ENCODE measurements around the gene SUMO3.

DNA sequence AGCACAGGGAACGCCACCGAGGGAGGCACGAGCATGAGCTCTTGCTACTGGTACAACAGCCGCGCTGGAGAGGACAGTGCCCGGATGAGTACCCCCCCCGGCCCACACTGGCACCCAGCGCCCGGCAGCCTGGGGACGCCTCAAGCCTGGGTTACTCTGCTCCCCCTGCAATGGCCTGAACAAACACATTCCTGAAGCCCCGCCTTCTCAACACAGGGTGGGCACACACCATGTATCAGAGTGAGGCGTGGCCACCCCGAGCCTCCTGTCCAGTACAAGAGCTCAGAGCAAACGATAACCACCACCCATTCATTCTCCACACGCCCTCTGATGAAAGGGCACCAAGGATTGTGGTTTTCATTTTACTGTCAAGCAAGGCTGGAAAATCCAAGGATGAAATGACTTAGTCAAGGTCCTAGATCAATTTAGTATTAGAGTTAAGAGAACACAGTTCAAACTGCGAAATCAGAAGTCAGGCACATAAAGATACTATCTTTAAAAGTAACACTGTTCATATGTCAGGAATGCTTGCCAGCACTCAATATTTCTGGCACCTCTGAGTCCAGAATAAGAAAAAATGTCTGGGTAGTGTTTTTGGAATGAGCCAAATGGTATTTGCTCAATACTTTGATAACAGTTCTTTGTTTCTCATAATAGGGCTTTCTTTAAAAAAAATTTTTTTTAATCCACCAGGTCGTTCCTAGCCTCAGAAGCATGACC, 38.3 kb downstream of the SUMO3 start:
- TF ChIP-seq, protein P1, sequence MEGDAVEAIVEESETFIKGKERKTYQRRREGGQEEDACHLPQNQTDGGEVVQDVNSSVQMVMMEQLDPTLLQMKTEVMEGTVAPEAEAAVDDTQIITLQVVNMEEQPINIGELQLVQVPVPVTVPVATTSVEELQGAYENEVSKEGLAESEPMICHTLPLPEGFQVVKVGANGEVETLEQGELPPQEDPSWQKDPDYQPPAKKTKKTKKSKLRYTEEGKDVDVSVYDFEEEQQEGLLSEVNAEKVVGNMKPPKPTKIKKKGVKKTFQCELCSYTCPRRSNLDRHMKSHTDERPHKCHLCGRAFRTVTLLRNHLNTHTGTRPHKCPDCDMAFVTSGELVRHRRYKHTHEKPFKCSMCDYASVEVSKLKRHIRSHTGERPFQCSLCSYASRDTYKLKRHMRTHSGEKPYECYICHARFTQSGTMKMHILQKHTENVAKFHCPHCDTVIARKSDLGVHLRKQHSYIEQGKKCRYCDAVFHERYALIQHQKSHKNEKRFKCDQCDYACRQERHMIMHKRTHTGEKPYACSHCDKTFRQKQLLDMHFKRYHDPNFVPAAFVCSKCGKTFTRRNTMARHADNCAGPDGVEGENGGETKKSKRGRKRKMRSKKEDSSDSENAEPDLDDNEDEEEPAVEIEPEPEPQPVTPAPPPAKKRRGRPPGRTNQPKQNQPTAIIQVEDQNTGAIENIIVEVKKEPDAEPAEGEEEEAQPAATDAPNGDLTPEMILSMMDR (IDR thresholded peaks at IDR 0.05; ENCODE audit: low read length), result no peak
- TF ChIP-seq EZH2 (optimal IDR thresholded peaks at IDR 0.05; ENCODE audit: low read depth, low read length), result no peak

Data from MM.1S (cell line).